ENCODE results near the gene ATP5F1D. TPM values are rescaled to one million over a fixed set of nuclear protein-coding genes. Genes with fewer than 3 reads are reported as not detected.

ATP5F1D gene
- total and polyA plus RNA-seq, 2 donors (not counting 3 experiments of a cell fraction or from before 2014, with no cell fraction given) = 167 to 192 TPM

DNA sequence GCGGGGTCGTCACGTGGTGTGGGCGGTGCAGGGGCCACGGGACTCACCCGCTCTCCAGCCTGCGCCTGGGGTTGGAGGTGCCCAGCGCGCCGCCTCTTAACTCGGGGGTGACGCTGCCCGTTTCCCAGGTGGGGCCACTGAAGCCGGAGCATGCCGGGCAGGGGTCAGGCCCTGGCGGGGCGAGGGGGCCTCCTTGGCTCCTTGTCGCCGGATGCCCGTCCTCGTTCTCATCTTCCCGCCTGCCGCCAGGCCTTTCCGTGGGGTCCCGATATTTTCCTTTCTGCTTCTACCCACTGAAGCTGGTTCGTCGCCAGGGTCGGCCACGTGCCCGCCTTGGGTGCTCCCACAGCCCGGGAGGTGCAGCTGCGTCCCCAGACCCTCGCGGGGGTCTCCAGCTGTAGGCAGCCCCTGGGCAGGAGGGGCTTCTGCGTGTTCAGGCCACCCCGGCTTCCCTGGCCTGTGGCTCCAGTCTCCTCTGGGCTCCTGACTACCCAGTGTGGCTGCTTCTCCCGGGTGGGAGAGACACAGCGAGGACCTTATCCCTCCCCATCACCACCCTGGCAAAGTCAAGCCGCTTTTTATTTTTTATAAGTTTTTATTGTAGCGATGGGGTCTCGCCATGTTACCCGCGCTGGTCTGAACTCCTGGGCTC is 34.6 kb downstream of the ATP5F1D start:
- TSS peak; percentile 1 for BruUV-seq (replicated peaks)
- H3K4me2 ChIP-seq (ENCODE audit: insufficient read depth, low read length) = peak overlapping the region; percentile 74
- POLR2A ChIA-PET = no interaction called here
- CTCF ChIA-PET = interaction anchor here (1.0 to 1.7 kb wide), 3 partner anchors 10 to 167 kb away, joined by 3 to 18 read pairs (median 9); no protein-coding TSS in a partner anchor
- H3K4me3 ChIP-seq (replicated peaks in 1 of 3; ENCODE audit: insufficient read depth in 1 of 3, low read depth in 1 of 3, low read length in 3 of 3) = peak overlapping the region; percentile 9 to 78 (median 53)
- peaks cover 22% of the 10 kb centered on the region for H3K4me1 ChIP-seq (ENCODE audit: control insufficient read depth, extremely low read depth, insufficient read depth, low read length)
- H4K20me1 ChIP-seq (replicated peaks; ENCODE audit: control insufficient read depth, extremely low read depth, insufficient read depth, low read length) = no peaks in the 10 kb centered on the region
- peaks cover 21 to 36% of the 10 kb centered on the region in 2 experiments for H3K36me3 ChIP-seq (ENCODE audit: control insufficient read depth in 2 of 2, extremely low read depth in 1 of 2, insufficient read depth in 2 of 2, low read length in 2 of 2)
- FAIRE-seq (no peak), DNase-seq (ENCODE audit: low read depth, low spot score) (no peak)
- no peaks in the 10 kb centered on the region for H3K9me3 ChIP-seq (replicated peaks; ENCODE audit: control insufficient read depth, insufficient read depth, low read length)
- peaks cover 32% of the 10 kb centered on the region for H3K79me2 ChIP-seq (ENCODE audit: control insufficient read depth, insufficient read depth, low read length)
- peak overlapping the region; percentile 62 for H3K27ac ChIP-seq (ENCODE audit: insufficient read depth, low read depth, low read length)
- no peaks in the 10 kb centered on the region for H3K27me3 ChIP-seq (ENCODE audit: control insufficient read depth in 2 of 2, insufficient read depth in 2 of 2, low read length in 2 of 2)
- dilution Hi-C loops (cut with MboI; ENCODE audit: extremely low pct_ligation_motif_present, low sequenced_read_pairs) = no loop called here
- peak overlapping the region; percentile 72 for H2AFZ ChIP-seq (ENCODE audit: low read depth, low read length)
- TF ChIP-seq, protein P1, sequence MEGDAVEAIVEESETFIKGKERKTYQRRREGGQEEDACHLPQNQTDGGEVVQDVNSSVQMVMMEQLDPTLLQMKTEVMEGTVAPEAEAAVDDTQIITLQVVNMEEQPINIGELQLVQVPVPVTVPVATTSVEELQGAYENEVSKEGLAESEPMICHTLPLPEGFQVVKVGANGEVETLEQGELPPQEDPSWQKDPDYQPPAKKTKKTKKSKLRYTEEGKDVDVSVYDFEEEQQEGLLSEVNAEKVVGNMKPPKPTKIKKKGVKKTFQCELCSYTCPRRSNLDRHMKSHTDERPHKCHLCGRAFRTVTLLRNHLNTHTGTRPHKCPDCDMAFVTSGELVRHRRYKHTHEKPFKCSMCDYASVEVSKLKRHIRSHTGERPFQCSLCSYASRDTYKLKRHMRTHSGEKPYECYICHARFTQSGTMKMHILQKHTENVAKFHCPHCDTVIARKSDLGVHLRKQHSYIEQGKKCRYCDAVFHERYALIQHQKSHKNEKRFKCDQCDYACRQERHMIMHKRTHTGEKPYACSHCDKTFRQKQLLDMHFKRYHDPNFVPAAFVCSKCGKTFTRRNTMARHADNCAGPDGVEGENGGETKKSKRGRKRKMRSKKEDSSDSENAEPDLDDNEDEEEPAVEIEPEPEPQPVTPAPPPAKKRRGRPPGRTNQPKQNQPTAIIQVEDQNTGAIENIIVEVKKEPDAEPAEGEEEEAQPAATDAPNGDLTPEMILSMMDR (IDR thresholded peaks at IDR 0.05; ENCODE audit: extremely low read depth in 1 of 2, insufficient read depth in 1 of 2, low read depth in 1 of 2, low read length in 2 of 2) = no peak
- no peak for TF ChIP-seq MYC (IDR thresholded peaks at IDR 0.05; ENCODE audit: low read depth, low read length)
- TF ChIP-seq GATA2 (IDR thresholded peaks at IDR 0.05; ENCODE audit: insufficient read depth, insufficient read length, low read depth, low read length) = no peak
- TF ChIP-seq MAX (IDR thresholded peaks at IDR 0.05; ENCODE audit: insufficient read depth, insufficient read length) = no peak
- TF ChIP-seq EZH2 (IDR thresholded peaks at IDR 0.05; ENCODE audit: borderline replicate concordance, low read depth, low read length, severe bottlenecking) = no peak
- TF ChIP-seq FOS (IDR thresholded peaks at IDR 0.05; ENCODE audit: borderline replicate concordance, insufficient read depth, low read length) = no peak
- no peak for TF ChIP-seq POLR2A (IDR thresholded peaks at IDR 0.05; ENCODE audit: low read depth, low read length)
- peak overlapping the region; percentile 70 for H3K9ac ChIP-seq (replicated peaks; ENCODE audit: extremely low read depth, insufficient read depth, low read length)
- H3K9me1 ChIP-seq (replicated peaks; ENCODE audit: control insufficient read depth, extremely low read depth, insufficient read depth, low read length) = no peaks in the 10 kb centered on the region
- intact Hi-C loops (cut with micrococcal nuclease) = no loop called here

Data from endothelial cell of umbilical vein (primary cell).